PC-3 (cell line): Measurements from ENCODE around the gene SLC25A45. TPM values are rescaled to one million over a fixed set of nuclear protein-coding genes. Genes with fewer than 3 reads are reported as not detected.

Experiments used
- ATAC-seq: fragments of 200-7000 bp; cut with Tn5 transposase; 2 replicates; pipeline ENCODE4 v1.9.1; 2020; ENCODE audit warnings: mild to moderate bottlenecking, moderate library complexity
- BruUV-seq: library from RNA; stranded (reverse); fragments of 400-500 nt; replicated peaks from 2 replicates; lab custom pipeline; 2021; lab: Mats Ljungman, UMichigan
- CTCF ChIA-PET: fragments of 300-600 bp; sonication (Branson Sonifier 250); formaldehyde crosslinking; loops from one replicate; lab custom pipeline; 2022; ENCODE audit warnings: antibody characterized with exemption; lab: Charles Lee
- POLR2A ChIA-PET: fragments of 300-600 bp; sonication (Branson Sonifier 250); formaldehyde crosslinking; loops from one replicate; lab custom pipeline; 2022; ENCODE audit warnings: antibody characterized with exemption; ENCODE audit not compliant: unreplicated experiment; lab: Charles Lee
- DNase-seq: peaks from one replicate; pipeline ENCODE4 v3.0.0-alpha.2; 2015
- H2AFZ ChIP-seq: fragments of 300-600 bp; sonication (generic); 2 replicates; pipeline ENCODE4 v1.6.0; 2016; ENCODE audit warnings: antibody characterized with exemption, low read length
- H3F3A ChIP-seq: fragments of 300-600 bp; sonication (generic); one replicate; pipeline ENCODE4 v1.6.0; 2017; ENCODE audit warnings: antibody characterized with exemption, low read length, control low read depth, mild to moderate bottlenecking; ENCODE audit not compliant: unreplicated experiment
- H3K27ac ChIP-seq: fragments of 300-600 bp; sonication (generic); 2 replicates; pipeline ENCODE4 v1.5.1; 2016; ENCODE audit warnings: mild to moderate bottlenecking, low read length
- H3K27me3 ChIP-seq: fragments of 300-600 bp; sonication (generic); 2 replicates; pipeline ENCODE4 v1.6.1; 2016; ENCODE audit warnings: low read length, mixed read lengths
- H3K36me3 ChIP-seq: fragments of 300-600 bp; sonication (generic); 2 replicates; pipeline ENCODE4 v1.6.1; 2016; ENCODE audit warnings: low read depth, mixed run types, low read length, mixed read lengths
- H3K4me1 ChIP-seq: fragments of 300-600 bp; sonication (generic); 2 replicates; pipeline ENCODE4 v1.5.1; 2016; ENCODE audit warnings: low read length; ENCODE audit not compliant: insufficient read depth
- H3K4me2 ChIP-seq: fragments of 300-600 bp; sonication (generic); 2 replicates; pipeline ENCODE4 v1.6.0; 2016; ENCODE audit warnings: low read length
- H3K4me3 ChIP-seq: fragments of 300-600 bp; sonication (generic); 2 replicates; pipeline ENCODE4 v1.5.1; 2016; ENCODE audit warnings: mild to moderate bottlenecking, low read length, mixed read lengths
- H3K79me2 ChIP-seq: fragments of 300-600 bp; sonication (generic); 2 replicates; pipeline ENCODE4 v1.6.1; 2017; ENCODE audit warnings: low read length, mixed read lengths
- H3K9ac ChIP-seq: fragments of 300-600 bp; sonication (generic); 2 replicates; pipeline ENCODE4 v1.6.0; 2016; ENCODE audit warnings: mild to moderate bottlenecking, low read length
- H3K9me2 ChIP-seq: fragments of 300-600 bp; sonication (generic); replicated peaks from 2 replicates; pipeline ENCODE4 v1.6.1; 2016; ENCODE audit warnings: mixed run types, low read length, mixed read lengths
- H3K9me3 ChIP-seq: fragments of 300-600 bp; sonication (generic); 2 replicates; pipeline ENCODE4 v1.6.1; 2016; ENCODE audit warnings: low read length, mixed read lengths
- H4K20me1 ChIP-seq: fragments of 300-600 bp; sonication (generic); 2 replicates; pipeline ENCODE4 v1.6.1; 2016; ENCODE audit warnings: low read length, mixed read lengths
- CTCF ChIP-seq: fragments of 300-600 bp; sonication (generic); conservative IDR thresholded peaks from 2 replicates; pipeline ENCODE4 v1.5.1; 2017; ENCODE audit warnings: antibody characterized with exemption, low read depth, mild to moderate bottlenecking, low read length
- EZH2 ChIP-seq: fragments of 300-600 bp; sonication (generic); IDR thresholded peaks from one replicate; pipeline ENCODE4 v1.6.1; 2017; ENCODE audit warnings: antibody characterized with exemption, mild to moderate bottlenecking, low read length; ENCODE audit not compliant: unreplicated experiment
- EZH2phosphoT487 ChIP-seq: fragments of 300-600 bp; sonication (generic); IDR thresholded peaks from 2 replicates; pipeline ENCODE4 v1.6.1; 2018; ENCODE audit warnings: mild to moderate bottlenecking, antibody characterized with exemption, low read length, borderline replicate concordance
- intact Hi-C: fragments of 100-400 bp; cut with micrococcal nuclease; formaldehyde crosslinking; loops from 2 replicates; pipeline ENCODE4 v1.9.0; 2023
- total RNA-seq: library from RNA; depleted of rRNA; stranded (reverse); fragments of >200 nt; gene quantifications from 2 replicates; pipeline ENCODE4 v1.2.3, GENCODE V29; 2014

The SLC25A45 gene
- total RNA-seq, 1 experiment from 2014 or later = 12.7 TPM

GRCh38 chr11:65426839-65427690 is 44.6 kb upstream of the SLC25A45 start:
- Histone ChIP-seq H3K9me3 (no peaks in the 10 kb centered on the region), H4K20me1 (peaks cover 81% of the 10 kb centered on the region), H3K27ac (peak overlapping the region; percentile 99), H3K4me2 (peak overlapping the region; percentile 97), H3F3A (peaks cover 82% of the 10 kb centered on the region), H3K9me2 (no peaks in the 10 kb centered on the region), H3K4me3 (peak overlapping the region; percentile 93), H3K27me3 (no peaks in the 10 kb centered on the region), H3K4me1 (peaks cover 22% of the 10 kb centered on the region), H2AFZ (no peak overlapping the region), H3K9ac (peak overlapping the region; percentile 97), H3K36me3 (peaks cover 37% of the 10 kb centered on the region), H3K79me2 (peaks cover 97% of the 10 kb centered on the region)
- BruUV-seq = no TSS peak
- POLR2A ChIA-PET = no interaction called here
- TF ChIP-seq EZH2 (no peak), EZH2phosphoT487 (no peak), CTCF (no peak)
- ATAC-seq (peak; percentile 4), DNase-seq (peak; percentile 57)
- CTCF ChIA-PET = no interaction called here
- intact Hi-C loops = no loop called here

- Histone ChIP-seq H3F3A (peaks cover 75% of the 10 kb centered on the region), H3K4me1 (peaks cover 30% of the 10 kb centered on the region), H3K9me3 (no peaks in the 10 kb centered on the region), H3K27me3 (no peaks in the 10 kb centered on the region), H2AFZ (no peak overlapping the region), H3K36me3 (peaks cover 37% of the 10 kb centered on the region), H3K9ac (peak overlapping the region; percentile 97), H3K9me2 (no peaks in the 10 kb centered on the region), H3K4me3 (peak overlapping the region; percentile 93), H3K79me2 (peaks cover 96% of the 10 kb centered on the region), H3K4me2 (peak overlapping the region; percentile 97), H4K20me1 (peaks cover 79% of the 10 kb centered on the region), H3K27ac (peak overlapping the region; percentile 99)
- no TSS peak for BruUV-seq
- ATAC-seq = no peak
- ChIA-PET POLR2A (no interaction called here), CTCF (no interaction called here)
- intact Hi-C loops = no loop called here
- peak; percentile 89 for DNase-seq
- TF ChIP-seq CTCF (no peak), EZH2 (no peak), EZH2phosphoT487 (no peak)
These were observed 43.8 kb upstream of the SLC25A45 start for GRCh38 chr11:65425971-65426838.
